Measurements from ENCODE around the gene SCAMP2.

DNA sequence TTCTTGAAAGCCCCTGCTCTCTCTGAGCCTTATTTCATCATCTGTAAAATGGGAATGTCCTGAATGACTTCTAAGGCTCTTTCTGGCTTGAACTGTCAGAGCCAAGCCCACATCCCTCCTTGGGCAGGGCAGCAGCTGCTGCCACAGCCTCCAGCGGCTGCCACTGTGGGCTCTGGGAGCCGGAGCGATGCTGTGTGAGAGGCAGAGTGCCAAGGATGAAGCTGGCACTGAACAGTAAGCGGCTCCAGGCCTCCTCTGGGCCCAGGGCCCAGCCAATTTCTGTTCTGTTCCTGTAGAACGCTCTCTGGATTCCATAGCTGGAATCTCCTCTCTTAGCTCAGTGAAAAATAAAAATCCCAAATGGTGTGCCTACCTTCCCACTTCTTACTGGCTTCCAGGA, 42.3 kb downstream of the SCAMP2 start:
- TF ChIP-seq FOXM1 (CRISPR knock-in tag; IDR thresholded peaks at IDR 0.05): no peak
- no peak for TF ChIP-seq ZNF605 (CRISPR knock-in tag; IDR thresholded peaks at IDR 0.05)
- TF ChIP-seq CREB1 (IDR thresholded peaks at IDR 0.05): no peak
- TF ChIP-seq CREB1 (CRISPR knock-in tag; IDR thresholded peaks at IDR 0.05): no peak
- no peak for TF ChIP-seq ZNF589 (CRISPR knock-in tag; conservative IDR thresholded peaks at IDR 0.05)
- no peak for TF ChIP-seq SMARCC2 (IDR thresholded peaks at IDR 0.05)
- TF ChIP-seq, protein P1, sequence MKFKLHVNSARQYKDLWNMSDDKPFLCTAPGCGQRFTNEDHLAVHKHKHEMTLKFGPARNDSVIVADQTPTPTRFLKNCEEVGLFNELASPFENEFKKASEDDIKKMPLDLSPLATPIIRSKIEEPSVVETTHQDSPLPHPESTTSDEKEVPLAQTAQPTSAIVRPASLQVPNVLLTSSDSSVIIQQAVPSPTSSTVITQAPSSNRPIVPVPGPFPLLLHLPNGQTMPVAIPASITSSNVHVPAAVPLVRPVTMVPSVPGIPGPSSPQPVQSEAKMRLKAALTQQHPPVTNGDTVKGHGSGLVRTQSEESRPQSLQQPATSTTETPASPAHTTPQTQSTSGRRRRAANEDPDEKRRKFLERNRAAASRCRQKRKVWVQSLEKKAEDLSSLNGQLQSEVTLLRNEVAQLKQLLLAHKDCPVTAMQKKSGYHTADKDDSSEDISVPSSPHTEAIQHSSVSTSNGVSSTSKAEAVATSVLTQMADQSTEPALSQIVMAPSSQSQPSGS (CRISPR knock-in tag; IDR thresholded peaks at IDR 0.05): no peak
- TF ChIP-seq SRF (IDR thresholded peaks at IDR 0.05; ENCODE audit: low read depth, low read length): no peak
- no peak for TF ChIP-seq ZNF180 (CRISPR knock-in tag; IDR thresholded peaks at IDR 0.05; ENCODE audit: borderline replicate concordance, low read depth)

All from HepG2 (cell line).